ENCODE measurements around the gene XK.

- no peak for TF ChIP-seq POLR2A (IDR thresholded peaks at IDR 0.05; ENCODE audit: low read length)
- no peak for TF ChIP-seq GATA1 (IDR thresholded peaks at IDR 0.05; ENCODE audit: low read depth, low read length)
Measured at GRCh38 chrX:37754516-37754915, 68.9 kb downstream of the XK start.
